ENCODE results near the gene KBTBD7. TPM values are rescaled to one million over a fixed set of nuclear protein-coding genes. Genes with fewer than 3 reads are reported as not detected.

KBTBD7 gene
- total and polyA plus RNA-seq, 8 donors, result 1.3 to 18.7 (median 3.6) TPM

GRCh38 chr13:41224113-41225110 lies 30.0 kb upstream of the KBTBD7 start:
- no peak overlapping the region for H3K27ac ChIP-seq
- no peaks in the 10 kb centered on the region for H3K9me3 ChIP-seq
- intact Hi-C loops (cut with DNase I; ENCODE audit: low total_unique reads), result no loop called here
- H3K4me3 ChIP-seq, result no peak overlapping the region
- TF ChIP-seq CTCF (IDR thresholded peaks at IDR 0.05), result no peak
- TF ChIP-seq EP300 (IDR thresholded peaks at IDR 0.05), result no peak
- no peak for TF ChIP-seq POLR2AphosphoS5 (IDR thresholded peaks at IDR 0.05)
- no peak for TF ChIP-seq POLR2A (IDR thresholded peaks at IDR 0.05)
- H3K36me3 ChIP-seq, result peaks cover 5 to 59% (median 53%) of the 10 kb centered on the region in 4 donors
- no peak for DNase-seq
- no peaks in the 10 kb centered on the region for H3K4me1 ChIP-seq
- no peaks in the 10 kb centered on the region for H3K27me3 ChIP-seq
- 77 to 94% (median 81%) methylated on average over 7 of the region's 7 CpGs for WGBS, 5 donors

- Histone ChIP-seq H3K9me3 (no peaks in the 10 kb centered on the region), H3K4me3 (no peak overlapping the region), H3K27ac (no peak overlapping the region), H3K36me3 (peaks cover 5 to 45% (median 43%) of the 10 kb centered on the region in 4 donors), H3K4me1 (no peaks in the 10 kb centered on the region), H3K27me3 (no peaks in the 10 kb centered on the region)
- intact Hi-C loops (cut with DNase I; ENCODE audit: low total_unique reads), result no loop called here
- DNase-seq, result peak; percentile 51 to 79
- TF ChIP-seq POLR2A (IDR thresholded peaks at IDR 0.05) (no peak), POLR2AphosphoS5 (IDR thresholded peaks at IDR 0.05) (peak in 1 of 3 donors; percentile 15), CTCF (IDR thresholded peaks at IDR 0.05) (peak in 5 of 7 experiments; percentile 78 to 87 (median 81)), EP300 (IDR thresholded peaks at IDR 0.05) (no peak)
- WGBS, 5 donors, result 42 to 53% (median 45%) methylated on average over 6 of the region's 6 CpGs
Measured at GRCh38 chr13:41222259-41222852, 28.0 kb upstream of the KBTBD7 start.

- Histone ChIP-seq H3K4me3 (no peak overlapping the region), H3K27me3 (no peaks in the 10 kb centered on the region), H3K36me3 (peaks cover 0 to 29% (median 25%) of the 10 kb centered on the region in 4 donors), H3K9me3 (no peaks in the 10 kb centered on the region), H3K27ac (no peak overlapping the region), H3K4me1 (peaks cover 0 to 7% (median 2%) of the 10 kb centered on the region in 4 donors)
- no peak for TF ChIP-seq POLR2AphosphoS5 (IDR thresholded peaks at IDR 0.05)
- TF ChIP-seq EP300 (IDR thresholded peaks at IDR 0.05), result no peak
- no peak for TF ChIP-seq POLR2A (IDR thresholded peaks at IDR 0.05)
- TF ChIP-seq CTCF (IDR thresholded peaks at IDR 0.05), result no peak
- WGBS, 5 donors, result 75 to 90% (median 86%) methylated on average over 3 of the region's 3 CpGs
- no peak for DNase-seq
- intact Hi-C loops (cut with DNase I; ENCODE audit: low total_unique reads), result no loop called here
Measured at GRCh38 chr13:41220401-41220800, 26.0 kb upstream of the KBTBD7 start.

GRCh38 chr13:41216160-41216559 lies 21.8 kb upstream of the KBTBD7 start:
- Histone ChIP-seq H3K27ac (no peak overlapping the region), H3K27me3 (no peaks in the 10 kb centered on the region), H3K9me3 (peaks cover 0 to 5% (median 0%) of the 10 kb centered on the region in 4 donors), H3K4me3 (no peak overlapping the region), H3K4me1 (peaks cover 0 to 7% (median 2%) of the 10 kb centered on the region in 4 donors), H3K36me3 (peaks cover 0 to 16% (median 7%) of the 10 kb centered on the region in 4 donors)
- intact Hi-C loops (cut with DNase I; ENCODE audit: low total_unique reads), result no loop called here
- no peak for DNase-seq
- TF ChIP-seq POLR2A (IDR thresholded peaks at IDR 0.05) (no peak), CTCF (IDR thresholded peaks at IDR 0.05) (no peak), EP300 (IDR thresholded peaks at IDR 0.05) (no peak), POLR2AphosphoS5 (IDR thresholded peaks at IDR 0.05) (no peak)

Data from stomach (tissue), 9 donors.